HG02763 (cell line): ENCODE measurements around the gene KPNA2.
A peak's percentile ranks its signal among the peaks of the same experiment; 100 is the strongest.
"Not testable (repeated sequence)": the region's sequence is repeated elsewhere in the genome, so short reads cannot be mapped to it uniquely, and the experiment has no call there.

Experiments used
- ATAC-seq: cut with Tn5 transposase; IDR thresholded peaks from one replicate; pipeline ENCODE4 v1.9.1; 2021; ENCODE audit warnings: mild to moderate bottlenecking, moderate library complexity; ENCODE audit not compliant: unreplicated experiment

Gene KPNA2

GRCh38 chr17:68019675-68020408 lies 15.7 kb upstream of the KPNA2 start:
- ATAC-seq = peak; percentile 90

DNA sequence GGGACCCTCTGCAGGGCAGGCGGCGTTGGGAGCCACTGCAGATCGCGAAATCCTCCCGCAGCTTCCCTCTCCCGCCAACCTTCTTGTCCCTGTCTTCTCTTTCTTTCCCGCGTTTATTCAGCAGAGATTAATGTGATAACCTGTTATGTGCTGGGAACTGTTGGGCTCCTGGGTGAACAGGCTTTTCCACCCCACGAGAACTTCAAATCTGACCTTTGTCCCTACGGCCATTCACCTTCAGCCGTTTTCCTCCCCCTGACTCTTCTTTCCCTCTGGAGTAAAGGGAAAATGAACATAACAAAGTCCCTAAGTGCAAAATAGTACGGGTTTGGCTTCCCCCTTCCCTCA lies 15.2 kb upstream of the KPNA2 start:
- no peak for ATAC-seq

DNA sequence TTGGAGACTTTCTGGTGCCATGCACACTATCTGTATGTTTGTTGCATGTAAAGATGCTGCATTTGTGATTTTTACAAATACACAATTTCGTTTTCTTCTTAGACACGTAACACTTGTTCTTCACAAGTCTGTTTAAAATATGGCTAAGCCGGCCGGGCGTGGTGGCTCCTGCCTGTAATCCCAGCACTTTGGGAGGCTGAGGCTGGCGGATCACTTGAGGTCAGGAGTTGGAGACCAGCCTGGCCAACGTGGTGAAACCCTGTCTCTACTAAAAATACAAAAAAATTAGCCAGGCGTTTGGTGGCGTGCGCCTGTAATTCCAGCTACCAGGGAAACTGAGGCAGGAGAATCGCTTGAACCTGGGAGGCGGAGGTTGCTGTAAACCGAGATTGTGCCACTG lies 14.7 kb upstream of the KPNA2 start:
- not testable (repeated sequence) for ATAC-seq

DNA sequence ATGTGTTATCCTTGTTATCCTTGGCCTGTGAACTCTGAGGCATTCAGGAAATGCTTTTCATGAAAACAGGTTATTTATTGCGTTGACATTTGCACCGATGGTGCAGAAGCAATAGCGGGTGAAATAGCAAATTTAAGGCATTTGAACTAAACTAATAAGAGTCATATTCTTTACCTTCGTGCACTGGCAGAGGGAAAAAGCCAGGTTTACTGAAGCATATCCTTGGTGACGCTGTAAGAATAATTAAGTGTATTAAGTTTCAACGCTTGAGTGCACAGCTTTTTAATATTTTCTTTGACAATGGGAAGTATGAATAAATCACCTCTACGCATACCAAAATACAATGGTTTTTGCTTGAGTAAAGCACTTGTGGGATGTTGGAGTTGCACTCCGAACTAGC lies 13.6 kb upstream of the KPNA2 start:
- no peak for ATAC-seq

DNA sequence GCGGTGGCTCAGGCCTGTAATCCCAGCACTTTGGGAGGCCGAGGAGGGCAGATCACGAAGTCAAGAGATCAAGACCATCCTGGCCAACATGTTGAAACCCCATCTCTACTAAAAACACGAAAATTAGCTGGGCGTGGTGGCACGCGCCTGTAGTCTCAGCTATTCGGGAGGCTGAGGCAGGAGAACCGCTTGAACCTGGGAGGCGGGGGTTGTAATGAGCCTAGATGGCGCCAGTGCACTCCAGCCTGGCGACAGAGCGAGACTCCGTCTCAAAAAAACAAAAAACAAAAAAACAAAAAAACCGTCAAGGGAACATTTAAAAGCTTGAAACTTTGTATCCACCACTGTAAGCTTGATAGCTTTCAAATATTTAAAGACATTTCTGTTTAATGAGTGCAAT lies 13.0 kb upstream of the KPNA2 start:
- ATAC-seq = not testable (repeated sequence)

GRCh38 chr17:68029512-68030215 lies 5.9 kb upstream of the KPNA2 start:
- ATAC-seq = no peak

- no peak for ATAC-seq
Observed at GRCh38 chr17:68033636-68034451, 1.7 kb upstream of the KPNA2 start.

DNA sequence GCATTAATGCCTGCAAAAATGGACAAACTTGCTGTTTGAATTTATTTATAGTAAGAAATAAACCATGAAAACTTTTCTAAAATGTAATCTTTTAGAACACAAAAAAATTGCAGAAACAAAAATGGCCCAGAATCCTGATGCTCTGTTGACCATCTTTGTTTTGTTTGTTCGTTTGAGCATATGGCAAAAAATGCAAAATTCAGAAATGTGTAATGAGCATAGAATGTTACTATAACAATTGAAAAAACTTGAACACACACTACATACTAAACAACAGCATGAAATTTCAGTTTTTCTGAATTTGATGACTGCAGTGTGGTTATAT lies 1.1 kb upstream of the KPNA2 start:
- ATAC-seq = no peak

DNA sequence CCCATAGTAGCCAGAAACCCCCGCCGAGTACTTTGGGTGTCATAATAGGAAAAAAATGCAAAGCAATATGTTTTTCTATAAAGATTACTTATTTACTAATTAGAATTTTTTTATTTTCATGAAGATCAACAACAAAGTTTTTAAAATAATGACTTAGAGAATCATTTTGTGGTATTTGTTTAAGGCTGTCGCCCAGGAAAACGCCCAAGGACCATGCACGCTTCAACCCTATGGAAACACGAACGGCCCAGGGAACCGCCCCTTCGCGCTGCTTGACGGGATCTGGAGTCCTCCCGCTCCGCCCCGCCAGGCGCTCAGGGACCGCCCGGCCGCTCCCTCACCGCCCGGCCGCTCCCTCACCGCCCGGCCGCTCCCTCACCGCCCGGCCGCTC lies 408 bp upstream of the KPNA2 start:
- ATAC-seq = peak; percentile 85

- ATAC-seq = no peak
Observed at GRCh38 chr17:68036304-68037147, 991 bp downstream of the KPNA2 start.

GRCh38 chr17:68047153-68047846 lies 11.8 kb downstream of the KPNA2 start:
- ATAC-seq = no peak

GRCh38 chr17:68047890-68048542 lies 12.5 kb downstream of the KPNA2 start:
- not testable (repeated sequence) for ATAC-seq

DNA sequence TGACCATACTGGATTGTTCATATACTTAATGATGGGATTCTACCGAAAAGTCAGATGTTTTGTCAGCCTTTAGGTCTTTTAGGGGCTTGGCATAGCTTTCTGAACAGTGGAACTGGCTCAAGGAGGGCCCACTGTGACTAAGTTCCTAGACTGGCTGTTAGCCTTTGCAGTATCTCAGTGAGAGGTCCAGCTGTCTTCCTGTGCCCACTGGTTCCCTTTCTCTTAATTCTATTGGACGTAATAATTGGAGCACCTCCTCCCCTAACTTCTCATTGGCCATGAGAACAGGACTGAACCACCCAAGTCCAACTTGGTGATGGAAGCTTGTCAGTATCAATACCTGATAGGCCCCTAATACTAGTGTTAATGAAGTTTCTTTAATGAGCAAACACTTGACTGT lies 13.5 kb downstream of the KPNA2 start:
- no peak for ATAC-seq

GRCh38 chr17:68049812-68050437 lies 14.4 kb downstream of the KPNA2 start:
- not testable (repeated sequence) for ATAC-seq

DNA sequence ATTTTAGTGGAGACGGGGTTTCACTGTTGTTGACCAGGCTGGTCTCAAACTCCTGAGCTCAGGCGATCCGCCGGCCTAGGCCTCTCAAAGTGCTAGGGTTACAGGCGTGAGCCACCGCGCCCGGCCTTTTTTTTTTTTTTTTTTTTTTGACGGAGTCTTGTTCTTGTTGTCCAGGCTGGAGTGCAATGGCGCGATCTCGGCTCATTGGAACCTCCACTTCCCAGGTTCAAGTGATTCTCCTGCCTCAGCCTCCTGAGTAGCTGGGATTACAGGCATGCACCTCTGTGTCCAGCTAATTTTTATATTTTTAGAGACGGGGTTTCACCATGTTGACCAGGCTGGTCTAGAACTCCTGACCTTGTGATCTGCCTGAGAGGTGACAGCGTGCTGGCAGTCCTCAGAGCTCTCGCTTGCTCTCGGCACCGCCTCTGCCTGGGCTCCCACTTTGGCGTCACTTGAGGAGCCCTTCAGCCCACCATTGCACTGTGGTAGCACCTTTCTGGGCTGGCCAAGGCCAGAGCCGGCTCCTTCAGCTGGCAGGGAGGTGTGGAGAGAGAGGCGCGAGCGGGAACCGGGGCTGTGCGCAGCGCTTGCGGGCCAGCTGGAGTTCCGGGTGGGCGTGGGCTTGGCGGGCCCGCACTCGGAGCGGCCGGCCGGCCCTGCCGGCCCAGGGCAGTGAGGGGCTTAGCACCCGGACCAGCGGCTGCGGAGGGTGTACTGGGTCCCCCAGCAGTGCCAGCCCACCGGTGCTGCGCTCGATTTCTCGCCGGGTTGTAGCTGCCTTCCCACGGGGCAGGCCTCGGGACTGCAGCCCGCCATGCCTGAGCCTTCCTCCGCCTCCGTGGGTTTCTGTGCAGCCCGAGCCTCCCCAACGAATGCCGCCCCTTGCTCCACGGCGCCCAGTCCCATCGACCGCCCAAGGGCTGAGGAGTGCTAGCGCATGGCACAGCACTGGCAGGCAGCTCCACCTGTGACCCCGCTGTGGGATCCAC lies 16.1 kb downstream of the KPNA2 start:
- not testable (repeated sequence) for ATAC-seq

DNA sequence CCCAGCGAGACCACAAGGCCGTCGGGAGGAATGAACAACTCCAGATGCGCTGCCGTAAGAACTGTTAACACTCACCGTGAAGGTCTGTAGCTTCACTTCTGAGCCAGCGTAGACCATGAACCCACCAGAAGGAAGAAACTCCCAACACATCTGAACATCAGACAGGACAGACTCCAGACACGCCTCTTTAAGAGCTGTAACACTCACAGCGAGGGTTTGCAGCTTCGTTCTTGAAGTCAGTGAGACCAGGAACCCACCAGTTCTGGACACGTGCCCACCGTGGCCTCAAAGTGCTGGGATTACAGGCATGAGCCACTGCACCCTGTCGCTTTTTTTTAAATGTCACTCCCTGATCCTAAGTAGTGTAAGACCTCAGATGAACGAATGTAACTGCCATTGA lies 17.3 kb downstream of the KPNA2 start:
- no peak for ATAC-seq

DNA sequence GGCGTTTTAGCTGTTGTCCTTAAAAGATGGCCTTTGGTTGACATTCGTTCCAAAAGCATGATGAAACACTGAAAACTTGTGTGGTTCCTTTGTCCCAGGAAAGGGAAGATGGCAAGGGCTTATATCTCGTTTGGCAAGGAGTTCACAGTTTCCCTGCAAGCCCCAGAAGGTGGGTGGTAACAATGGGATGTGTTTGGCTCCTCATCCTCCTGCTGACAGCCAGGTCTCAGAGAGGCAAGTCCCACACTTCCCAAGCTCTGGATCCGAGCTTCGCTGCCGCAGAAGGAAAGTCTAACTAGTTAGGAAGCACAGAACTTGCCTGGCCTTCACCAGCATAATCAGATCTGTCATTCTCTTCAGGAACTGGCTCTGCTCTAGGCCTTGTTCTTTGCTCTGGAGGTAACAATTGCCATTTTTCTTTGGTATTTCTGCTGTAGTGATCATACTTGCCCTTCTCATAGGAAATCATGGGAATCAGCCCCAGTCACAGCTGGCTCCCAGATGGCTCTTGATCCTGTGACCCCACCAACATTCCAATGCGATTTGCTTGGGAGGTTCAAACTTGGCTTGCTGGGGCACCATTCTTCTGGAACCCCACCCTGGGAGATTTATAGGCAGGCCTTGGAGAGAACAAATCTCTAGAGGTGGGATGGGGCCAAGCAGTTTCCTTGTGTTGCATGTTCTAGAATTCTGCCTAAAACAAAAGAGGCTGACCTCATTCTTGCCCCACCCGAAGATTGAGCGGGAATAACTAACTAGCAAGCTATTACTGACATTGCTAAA lies 17.9 kb downstream of the KPNA2 start:
- ATAC-seq = no peak
